Epithelial cell of prostate (primary cell): Measurements from ENCODE around the gene PPID.
"Not testable (repeated sequence)": the region's sequence is repeated elsewhere in the genome, so short reads cannot be mapped to it uniquely, and the experiment has no call there.

Experiments
- DNase-seq: peaks from one replicate; pipeline ENCODE4 v3.0.0-alpha.2; 2011; ENCODE audit warnings: low read depth, low spot score
- H3K27ac ChIP-seq: fragments of 450-650 bp; 2 replicates; pipeline ENCODE4 v1.5.1; 2017; ENCODE audit warnings: mild to moderate bottlenecking

Gene PPID

DNA sequence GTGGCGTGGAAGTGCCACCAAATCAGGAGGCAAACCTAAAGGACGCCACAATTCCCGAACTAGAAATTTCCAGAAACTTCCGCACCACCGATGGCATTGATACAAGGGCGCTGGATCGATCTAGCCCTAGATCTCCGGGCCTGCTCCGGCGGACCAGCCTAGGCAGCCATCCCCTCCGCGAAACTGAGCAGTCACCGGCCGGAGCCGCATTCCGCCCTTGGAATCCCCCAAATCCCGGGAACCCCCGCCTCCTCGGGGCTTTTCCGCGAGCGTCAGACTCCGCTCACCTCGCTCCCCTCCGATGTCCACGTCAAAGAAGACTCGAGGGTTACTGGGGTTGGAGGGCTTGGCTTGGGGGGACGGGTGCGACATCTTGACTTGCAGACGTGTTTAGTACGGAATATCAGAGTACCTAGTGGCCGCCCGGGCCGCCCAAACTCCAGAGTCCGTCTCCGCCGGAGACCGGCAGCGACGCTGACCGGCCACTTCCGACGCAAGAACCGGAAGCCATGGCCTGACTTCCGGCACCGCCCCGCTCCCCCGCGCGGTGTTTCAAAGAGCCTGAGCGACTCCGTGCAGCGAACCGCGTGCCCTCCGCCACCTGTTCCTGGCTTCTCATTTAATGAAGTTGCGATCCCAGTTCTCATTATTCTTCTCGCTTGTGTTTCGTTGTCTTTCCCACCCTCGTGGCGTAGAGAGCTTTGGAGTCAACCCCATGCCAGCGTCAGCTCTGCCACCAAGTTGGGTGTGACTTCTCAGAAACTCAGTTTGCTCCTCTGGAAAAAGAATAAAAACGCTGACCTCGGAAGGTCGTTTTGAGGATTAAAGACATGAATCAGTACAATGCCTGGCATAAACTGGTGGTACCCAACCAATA, at the start of gene PPID:
PPID (minus strand) TSS at position 480 of the 877 bp plus-strand sequence; CDS start at position 372, 108 bp downstream.
- no peak for DNase-seq
- H3K27ac ChIP-seq, result peak within 1 kb of the TSS; percentile 75

DNA sequence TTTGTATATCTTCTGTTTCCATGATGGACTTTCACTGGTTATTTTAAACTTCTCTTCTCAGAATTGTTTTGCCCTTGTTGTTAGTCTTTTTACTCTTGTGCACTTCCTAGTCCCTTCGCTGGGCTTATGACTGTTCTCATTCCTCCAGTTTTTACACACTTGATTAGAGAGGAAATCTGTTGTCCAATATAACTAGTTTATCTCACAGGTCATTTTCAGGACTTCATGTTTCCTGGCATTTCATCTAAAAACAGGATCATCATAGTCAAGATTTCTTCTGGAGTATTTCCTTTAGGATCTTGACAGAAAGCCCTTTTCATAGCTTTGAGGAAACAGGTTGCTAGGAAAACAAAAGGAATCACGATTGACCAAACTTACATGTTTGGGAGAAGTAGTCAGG, 48.6 kb upstream of the PPID start:
- no peak overlapping the region for H3K27ac ChIP-seq
- DNase-seq, result no peak

DNA sequence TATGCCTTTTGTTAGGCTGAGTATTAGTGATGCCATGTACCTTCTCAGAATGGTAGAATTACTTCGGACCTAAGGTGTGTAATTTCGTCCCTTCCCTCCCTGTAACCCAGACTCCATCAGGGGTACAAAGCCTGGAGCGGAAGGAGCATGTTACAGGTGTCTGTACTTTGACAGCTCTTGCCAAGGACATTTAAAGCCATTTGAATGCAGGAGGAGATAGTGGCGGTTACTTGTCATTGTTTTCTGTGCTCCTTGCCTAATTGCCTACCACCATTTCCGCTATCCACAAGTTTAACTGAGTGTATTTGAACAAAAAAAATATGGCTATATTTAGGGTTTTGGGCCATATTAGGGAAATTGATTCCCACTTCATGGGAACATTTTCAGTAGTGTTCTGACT, 47.5 kb upstream of the PPID start:
- no peak overlapping the region for H3K27ac ChIP-seq
- no peak for DNase-seq

DNA sequence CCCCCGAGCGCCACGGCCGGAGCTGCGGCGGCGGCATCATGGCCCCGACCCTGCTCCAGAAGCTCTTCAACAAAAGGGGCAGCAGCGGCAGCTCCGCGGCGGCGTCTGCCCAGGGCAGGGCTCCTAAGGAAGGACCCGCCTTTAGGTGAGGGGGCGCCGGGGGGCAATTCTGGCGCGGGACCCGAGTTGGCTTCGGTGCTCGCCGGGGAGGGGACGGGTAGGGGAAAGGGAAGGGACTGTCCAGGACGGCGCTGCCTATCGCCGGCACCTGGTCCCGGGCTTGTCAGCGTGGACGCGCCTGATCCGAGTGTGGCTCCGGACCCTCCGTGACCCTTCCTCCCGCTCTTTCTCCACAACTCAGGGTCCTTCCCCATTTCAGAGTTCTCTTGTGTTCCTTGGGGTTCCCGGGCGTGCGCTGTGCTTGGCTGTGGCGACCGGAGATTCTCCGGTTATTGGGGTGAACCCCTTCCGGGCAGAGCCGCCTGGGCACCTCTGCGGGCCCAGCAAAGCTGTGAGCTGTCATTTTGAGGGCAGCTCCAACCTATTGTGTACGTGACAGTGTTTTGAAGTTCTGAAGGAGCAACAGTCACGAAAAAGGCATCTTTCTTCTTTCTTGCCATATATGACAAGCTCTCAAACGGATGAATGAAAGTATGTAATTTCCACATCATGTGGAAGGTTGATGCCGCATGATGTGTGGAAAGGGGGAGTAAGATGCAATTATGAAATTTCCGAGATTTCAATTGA, 46.2 kb upstream of the PPID start:
- peak overlapping the region; percentile 50 for H3K27ac ChIP-seq
- DNase-seq, result no peak

DNA sequence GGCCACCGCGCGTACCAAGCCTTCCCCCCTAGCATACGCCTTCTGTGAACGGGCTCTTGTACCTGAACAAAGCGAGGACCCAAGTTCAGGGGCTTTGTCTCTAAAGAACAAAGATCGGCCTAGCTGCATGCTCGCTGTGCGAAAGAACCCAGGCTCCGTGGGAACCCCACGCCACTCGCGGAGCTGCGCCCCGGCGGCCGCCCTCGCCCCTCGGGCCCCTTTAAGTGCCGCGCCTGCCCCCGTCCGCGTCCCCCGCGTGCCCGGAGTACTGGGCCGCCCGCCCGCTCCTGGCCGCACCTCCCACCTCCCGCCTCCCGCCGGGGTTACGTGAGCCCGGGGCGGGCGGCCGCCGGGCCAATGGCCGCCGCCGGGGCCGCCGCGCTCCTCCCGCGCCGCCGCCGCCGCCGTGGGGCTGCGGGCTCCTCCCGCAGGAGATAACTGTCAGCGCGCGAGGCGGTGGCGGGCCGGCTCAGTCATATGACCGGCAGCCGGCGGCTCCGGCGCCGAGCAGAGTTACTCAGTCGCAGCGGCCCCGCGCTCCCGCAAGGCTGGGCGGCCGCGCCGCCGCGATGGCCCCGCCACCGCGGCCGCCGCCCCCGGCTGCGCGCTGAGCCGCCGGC, 45.5 kb upstream of the PPID start, which contains the start of gene FNIP2:
FNIP2 (plus strand) TSS at position 472 of the 620 bp plus-strand sequence. CDS start 187 bp downstream, outside the sequence.
- no peak for DNase-seq
- H3K27ac ChIP-seq, result peak within 1 kb of the TSS; percentile 50

DNA sequence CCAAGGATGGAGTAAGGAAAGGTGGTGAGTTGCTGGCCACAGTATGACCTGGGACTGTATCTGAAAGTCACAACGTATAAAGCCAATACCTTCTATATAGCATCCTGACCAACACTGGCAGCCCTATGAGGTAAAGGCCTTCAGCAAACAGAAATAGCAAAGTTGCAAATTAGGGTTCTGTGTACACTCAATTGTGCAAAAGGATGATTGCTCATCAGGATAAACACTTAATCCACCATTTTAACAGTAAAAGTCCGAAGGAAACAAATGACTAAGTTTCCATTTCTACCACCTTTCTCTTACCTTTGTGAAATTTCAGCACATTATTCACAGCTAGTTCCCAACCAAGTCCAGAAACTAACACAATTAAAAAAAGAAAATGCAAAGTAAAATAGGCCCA, 44.3 kb upstream of the PPID start:
- H3K27ac ChIP-seq, result peak overlapping the region; percentile 50
- no peak for DNase-seq

DNA sequence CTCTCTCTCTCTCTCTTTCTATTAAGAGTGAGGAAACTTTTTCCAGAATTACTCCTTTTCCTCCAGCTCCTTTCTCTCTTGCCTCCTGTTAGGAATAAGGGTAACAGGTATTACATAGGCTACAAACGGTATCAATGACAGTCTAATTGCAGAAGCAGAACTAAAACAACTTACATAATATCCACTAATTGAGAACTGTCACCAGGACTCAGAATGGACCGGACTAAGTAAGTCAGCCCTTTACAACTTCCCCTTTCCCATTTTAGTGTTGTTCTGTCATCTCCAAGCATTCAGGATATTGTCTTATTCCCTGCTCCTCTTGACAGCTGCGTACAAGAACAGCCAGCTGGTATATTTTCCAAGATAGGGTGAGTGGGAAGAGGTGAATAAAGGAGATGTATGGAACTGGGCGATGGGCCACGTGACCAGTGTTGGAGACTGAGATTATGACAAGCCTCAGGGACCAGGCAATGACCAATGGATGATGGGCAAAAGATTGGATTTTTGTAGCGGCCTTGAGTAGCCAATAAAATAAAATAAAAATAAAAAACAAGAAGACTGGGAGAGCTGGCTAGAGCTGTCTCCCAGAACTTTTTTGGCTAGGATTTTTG, 43.3 kb upstream of the PPID start:
- no peak for DNase-seq
- no peak overlapping the region for H3K27ac ChIP-seq

DNA sequence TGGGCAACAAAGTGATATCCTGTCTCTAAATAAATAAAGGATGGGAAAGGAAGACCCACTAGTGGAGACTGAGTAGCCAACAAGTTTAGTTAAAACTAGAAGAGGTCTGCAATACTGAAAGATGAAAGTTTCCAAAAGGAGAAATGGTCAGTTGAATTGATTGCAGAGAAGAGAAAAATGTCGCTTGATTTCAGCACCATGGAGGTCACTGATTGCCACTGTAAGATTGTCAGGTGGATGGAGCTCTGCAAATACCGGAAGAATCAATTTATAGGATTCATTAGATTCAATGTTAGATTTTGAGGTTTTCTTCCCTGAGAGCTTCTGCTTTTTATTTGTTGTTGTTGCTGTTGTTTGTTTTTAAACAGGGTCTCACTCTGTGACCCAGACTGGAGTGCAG, 40.3 kb upstream of the PPID start:
- DNase-seq, result no peak
- no peak overlapping the region for H3K27ac ChIP-seq

DNA sequence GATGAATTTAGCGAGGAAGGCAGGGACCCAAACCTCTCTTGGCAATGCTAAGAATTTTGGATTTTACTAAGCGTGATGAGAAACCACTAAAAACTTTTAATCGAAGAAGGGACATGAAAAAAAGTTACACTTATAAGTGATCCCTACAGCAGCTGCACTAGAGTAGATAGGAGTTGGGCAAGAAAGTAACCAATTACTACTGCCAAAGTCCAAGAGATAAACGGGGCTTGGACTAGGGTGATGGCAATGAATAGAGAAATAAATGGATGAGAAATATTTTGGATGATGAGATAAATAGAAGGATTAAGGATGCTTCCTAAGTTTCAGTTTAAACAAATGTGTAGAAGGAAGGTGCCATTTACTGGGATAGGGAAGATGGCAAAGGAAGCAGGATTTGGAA, 39.4 kb upstream of the PPID start:
- no peak for DNase-seq
- no peak overlapping the region for H3K27ac ChIP-seq

DNA sequence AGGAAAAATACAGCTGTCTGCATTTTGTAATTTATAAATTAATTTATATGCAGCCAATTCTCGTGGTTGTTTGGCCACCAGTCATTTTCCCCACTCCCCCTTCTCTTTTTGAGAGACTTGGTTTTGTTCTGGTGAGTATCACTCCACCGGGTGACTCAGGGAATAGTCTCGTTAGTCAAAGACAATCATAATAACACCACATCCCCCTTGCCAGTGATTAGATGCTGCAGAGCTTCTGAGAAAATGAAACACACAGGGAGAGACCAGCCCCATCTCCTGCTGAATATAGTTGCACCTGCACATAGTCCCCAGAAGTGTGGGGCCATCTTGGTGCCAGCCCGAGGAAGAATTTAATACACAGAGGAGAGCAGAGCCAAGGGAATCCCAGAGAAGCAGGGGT, 37.7 kb upstream of the PPID start:
- no peak for DNase-seq
- no peak overlapping the region for H3K27ac ChIP-seq

DNA sequence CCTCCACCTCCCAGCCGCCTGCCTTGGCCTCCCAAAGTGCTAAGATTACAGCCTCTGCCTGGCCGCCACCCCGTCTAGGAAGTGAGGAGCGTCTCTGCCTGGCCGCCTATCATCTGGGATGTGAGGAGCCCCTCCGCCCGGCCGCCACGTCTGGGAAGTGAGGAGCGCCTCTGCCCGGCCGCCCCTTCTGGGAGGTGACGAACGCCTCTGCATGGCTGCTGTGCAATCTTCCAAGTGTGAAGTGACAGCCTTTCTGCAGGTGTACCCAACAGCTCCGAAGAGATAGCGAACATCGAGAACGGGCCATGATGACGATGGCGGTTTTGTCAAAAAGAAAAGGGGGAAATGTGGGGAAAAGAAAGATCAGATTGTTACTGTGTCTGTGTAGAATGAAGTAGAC, 36.3 kb upstream of the PPID start:
- not testable (repeated sequence) for H3K27ac ChIP-seq, DNase-seq

DNA sequence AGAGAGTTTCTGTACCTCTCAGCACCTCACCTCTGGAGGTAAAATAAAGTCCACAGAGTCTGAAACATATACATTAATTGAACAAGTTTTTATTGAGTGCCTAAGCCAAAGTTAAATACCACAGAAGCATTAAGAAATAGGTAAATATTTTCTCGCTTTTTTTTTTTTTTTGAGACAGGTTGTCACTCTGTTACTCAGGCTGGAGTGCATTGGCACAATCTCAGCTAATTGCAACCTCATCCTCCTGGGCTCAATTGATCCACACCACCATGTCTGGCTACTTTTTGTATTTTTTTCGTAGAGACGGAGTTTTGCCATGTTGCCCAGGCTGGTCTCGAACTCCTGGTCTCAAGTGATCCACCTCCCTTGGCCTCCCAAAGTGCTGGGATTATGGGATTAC, 35.5 kb upstream of the PPID start:
- no peak overlapping the region for H3K27ac ChIP-seq
- no peak for DNase-seq

DNA sequence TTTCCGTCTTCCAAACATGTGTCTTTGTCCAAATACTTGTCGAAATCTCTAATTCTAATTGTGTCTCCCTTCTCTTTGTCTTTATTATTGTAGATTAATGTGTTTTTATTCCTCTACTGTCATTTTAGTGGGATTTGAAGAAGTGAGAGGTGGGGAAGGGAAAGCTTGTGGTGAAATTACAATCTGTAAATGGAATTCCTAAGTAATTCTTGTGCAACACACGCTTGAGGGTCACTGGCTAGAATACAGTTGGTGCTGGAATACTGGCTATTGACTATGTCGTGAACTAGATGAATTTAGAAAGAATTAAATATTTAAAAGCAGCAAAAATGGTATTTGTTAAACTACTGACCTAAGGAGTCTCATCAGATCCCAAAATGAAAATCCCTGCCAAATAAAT, 34.9 kb upstream of the PPID start:
- DNase-seq, result no peak
- H3K27ac ChIP-seq, result no peak overlapping the region

DNA sequence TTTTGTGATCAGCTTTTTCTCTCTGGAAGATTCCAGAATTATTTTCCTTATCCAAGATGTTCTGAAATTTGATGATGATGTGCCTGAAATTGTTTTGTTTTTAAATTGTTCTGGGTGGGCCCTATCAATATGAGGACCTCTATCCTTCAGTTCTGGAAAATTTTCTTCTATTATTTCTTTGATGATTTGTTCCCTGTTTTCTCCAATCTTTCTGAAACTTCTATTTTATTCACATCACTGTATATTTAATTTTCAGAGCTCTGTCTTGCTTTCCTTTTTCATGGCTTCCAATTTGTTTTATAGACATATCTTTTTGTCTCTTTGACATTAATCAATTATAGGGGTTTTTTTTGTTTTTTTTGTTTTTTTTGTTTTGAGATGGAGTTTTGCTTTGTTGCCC, 33.4 kb upstream of the PPID start:
- H3K27ac ChIP-seq, result no peak overlapping the region
- DNase-seq, result no peak

DNA sequence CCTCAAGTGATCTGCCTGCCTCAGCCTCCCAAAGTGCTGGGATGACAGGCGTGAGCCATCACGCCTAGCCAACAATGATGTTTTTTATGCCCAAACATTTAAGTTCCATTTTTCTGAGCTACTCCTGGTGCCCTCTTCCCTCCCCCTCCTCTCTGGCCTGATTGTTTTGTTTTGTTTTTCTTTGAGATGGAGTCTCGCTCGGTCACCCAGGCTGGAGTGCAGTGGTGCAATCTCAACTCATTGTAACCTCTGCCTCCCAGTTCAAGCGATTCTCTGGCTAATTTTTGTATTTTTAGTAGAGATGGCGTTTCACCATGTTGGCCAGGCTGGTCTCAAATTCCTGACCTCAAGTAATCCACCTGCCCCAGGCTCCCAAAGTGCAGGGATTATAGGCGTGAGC, 32.6 kb upstream of the PPID start:
- DNase-seq, H3K27ac ChIP-seq: not testable (repeated sequence)

DNA sequence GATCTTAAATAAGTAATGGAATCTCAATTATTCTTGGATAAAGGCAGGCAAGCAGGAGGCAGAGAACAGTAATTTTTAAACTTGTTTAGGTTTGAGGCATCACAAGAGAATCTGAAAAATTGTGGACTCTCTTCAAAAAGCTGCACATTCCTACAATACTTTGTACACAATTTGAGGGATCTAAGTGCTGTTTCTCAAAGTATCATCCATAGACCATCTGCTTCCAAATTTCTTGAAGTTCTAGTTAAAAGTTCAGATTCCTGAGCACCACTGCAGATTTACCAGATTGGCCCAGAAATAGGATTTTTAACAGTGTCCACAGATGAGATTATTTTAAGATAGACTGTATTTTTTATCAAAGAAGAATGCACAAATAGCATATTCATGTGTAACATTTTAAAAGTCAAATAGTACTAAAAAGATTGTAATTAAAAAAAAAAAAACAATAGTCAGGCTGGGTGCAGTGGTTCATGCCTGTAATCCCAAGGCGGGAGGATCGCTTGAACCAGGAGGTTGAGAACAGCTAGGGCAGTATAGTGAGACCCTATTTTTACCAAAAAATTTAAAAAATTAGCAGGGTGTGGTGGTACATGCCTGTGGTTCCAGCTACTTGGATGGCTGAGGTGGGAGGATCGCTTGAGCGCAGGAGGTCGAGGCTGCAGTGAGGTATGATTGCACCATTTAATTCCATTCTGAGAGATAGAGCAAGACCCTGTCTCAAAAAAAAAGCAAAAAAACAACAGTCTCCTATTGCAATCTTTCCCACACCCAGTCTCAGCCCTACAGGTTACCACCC, 31.4 kb upstream of the PPID start:
- no peak overlapping the region for H3K27ac ChIP-seq
- DNase-seq, result no peak

DNA sequence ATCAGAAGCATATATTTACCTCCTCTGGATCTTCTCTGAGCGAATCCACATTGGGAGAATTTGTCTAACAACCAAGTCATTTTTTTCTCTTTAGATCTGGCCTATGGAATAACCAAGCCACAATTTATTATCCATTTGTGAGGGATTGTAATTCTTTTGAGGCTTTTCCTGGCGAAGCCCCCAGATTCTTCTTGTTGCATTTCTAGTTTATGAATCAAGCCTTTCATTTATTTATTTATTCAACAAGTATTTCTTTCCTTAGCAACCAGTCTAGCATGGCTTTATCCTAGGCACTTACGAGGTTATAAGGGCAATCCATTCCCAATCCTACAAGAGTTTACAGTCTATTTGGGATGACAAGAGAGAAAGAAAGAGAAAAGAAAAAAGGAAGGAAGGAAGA, 27.2 kb upstream of the PPID start:
- no peak for DNase-seq
- no peak overlapping the region for H3K27ac ChIP-seq

DNA sequence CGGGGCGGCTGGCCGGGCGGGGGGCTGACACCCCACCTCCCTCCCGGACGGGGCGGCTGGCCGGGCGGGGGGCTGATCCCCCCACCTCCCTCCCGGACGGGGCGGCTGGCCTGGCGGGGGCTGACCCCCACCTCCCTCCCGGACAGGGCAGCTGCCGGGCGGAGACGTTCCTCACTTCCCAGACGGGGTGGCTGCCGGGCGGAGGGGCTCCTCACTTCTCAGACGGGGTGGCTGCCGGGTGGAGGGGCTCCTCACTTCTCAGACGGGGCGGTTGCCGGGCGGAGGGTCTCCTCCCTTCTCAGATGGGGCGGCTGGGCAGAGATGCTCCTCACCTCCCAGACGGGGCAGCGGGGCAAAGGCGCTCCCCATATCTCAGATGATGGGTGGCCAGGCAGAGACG, 23.3 kb upstream of the PPID start:
- not testable (repeated sequence) for H3K27ac ChIP-seq, DNase-seq

DNA sequence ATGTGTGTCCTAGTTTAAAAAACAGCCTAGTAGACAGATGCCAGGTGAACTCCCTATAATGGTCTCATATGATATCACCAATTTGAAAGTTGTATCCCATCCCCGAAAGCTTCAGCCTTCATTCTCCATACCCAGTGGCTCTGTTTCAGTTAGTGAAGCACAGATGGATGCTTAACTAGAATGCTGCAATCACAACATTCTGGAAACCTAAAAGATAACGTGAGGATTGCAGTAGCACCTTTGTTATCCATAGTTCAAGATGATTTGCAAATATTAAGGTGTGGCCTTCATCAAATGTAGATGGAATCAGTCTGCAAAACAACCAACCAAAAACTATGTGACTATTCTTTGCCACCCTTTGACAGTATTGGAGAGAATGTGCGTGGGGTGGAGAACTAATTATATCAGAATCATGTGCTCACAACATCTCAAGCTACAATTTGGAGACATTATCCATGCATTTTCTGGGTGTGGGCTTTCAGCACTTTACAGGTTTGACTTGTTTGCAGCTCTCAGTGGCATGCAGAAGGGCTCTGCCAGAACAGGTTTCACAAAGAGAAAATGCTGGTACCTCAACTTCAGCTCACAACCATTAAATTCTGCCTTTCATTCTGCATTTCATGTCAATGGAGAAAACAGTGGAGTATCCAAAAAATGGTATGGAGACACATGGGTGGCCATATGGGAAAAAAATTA, 18.3 kb upstream of the PPID start:
- DNase-seq, result no peak

More for the DNA sequence above, 18.3 kb upstream of the PPID start:
- H3K27ac ChIP-seq, result no peak overlapping the region
